HEK293 (cell line): ENCODE measurements around the gene ESR1.

Source experiments
- ZBTB17 ChIP-seq: fragments of 450-650 bp; formaldehyde crosslinking; IDR thresholded peaks from 2 replicates; pipeline ENCODE4 v1.5.1; 2016; ENCODE audit warnings: missing biosample characterization, missing genetic modification characterization
- ZNF549 ChIP-seq: fragments of 450-650 bp; IDR thresholded peaks from 2 replicates; pipeline ENCODE4 v1.5.1; 2018; ENCODE audit warnings: missing biosample characterization, missing genetic modification characterization, mild to moderate bottlenecking, inconsistent platforms, moderate library complexity
- ZNF707 ChIP-seq: fragments of 450-650 bp; formaldehyde crosslinking; IDR thresholded peaks from 2 replicates; pipeline ENCODE4 v1.5.1; 2016; ENCODE audit warnings: missing biosample characterization, missing genetic modification characterization
- TF ChIP-seq, protein P1 (sequence below): fragments of 450-650 bp; formaldehyde crosslinking; IDR thresholded peaks from 2 replicates; pipeline ENCODE4 v1.5.1; 2016; ENCODE audit warnings: missing biosample characterization, missing genetic modification characterization

DNA sequence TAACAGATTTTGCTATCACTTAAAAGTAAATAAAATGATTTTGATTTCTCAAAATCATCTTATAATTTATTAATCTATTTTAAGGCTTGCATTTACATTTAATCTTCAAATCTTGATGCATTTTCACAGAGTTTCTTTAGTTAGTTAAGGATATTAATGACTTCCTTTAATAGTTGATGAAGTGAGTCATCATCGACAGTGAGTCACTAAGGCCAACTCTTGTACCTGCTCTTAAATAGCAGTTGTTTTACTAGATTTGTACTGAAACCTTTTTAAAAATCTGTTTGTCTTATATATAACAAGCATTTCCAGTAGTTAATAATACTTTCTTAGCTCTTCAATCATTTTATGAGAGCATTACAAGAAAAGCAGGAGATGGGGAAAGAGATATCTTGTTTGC, 191.7 kb downstream of the ESR1 start:
- no peak for TF ChIP-seq ZBTB17
- TF ChIP-seq, protein P1, sequence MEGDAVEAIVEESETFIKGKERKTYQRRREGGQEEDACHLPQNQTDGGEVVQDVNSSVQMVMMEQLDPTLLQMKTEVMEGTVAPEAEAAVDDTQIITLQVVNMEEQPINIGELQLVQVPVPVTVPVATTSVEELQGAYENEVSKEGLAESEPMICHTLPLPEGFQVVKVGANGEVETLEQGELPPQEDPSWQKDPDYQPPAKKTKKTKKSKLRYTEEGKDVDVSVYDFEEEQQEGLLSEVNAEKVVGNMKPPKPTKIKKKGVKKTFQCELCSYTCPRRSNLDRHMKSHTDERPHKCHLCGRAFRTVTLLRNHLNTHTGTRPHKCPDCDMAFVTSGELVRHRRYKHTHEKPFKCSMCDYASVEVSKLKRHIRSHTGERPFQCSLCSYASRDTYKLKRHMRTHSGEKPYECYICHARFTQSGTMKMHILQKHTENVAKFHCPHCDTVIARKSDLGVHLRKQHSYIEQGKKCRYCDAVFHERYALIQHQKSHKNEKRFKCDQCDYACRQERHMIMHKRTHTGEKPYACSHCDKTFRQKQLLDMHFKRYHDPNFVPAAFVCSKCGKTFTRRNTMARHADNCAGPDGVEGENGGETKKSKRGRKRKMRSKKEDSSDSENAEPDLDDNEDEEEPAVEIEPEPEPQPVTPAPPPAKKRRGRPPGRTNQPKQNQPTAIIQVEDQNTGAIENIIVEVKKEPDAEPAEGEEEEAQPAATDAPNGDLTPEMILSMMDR: no peak
- TF ChIP-seq ZNF707 (tag by site-specific recombination): no peak
- TF ChIP-seq ZNF549 (tag by site-specific recombination): no peak
